Measurements from ENCODE around the gene PDZD7.

PDZD7 gene

GRCh38 chr10:101028446-101029337, 2.2 kb downstream of the PDZD7 start:
- peak; percentile 84 for DNase-seq (ENCODE audit: low read depth)
- no peak overlapping the region for H3K4me3 ChIP-seq (ENCODE audit: low read depth, low read length)
- TF ChIP-seq MYC (IDR thresholded peaks at IDR 0.05; ENCODE audit: low read depth, low read length) (no peak), POLR2A (IDR thresholded peaks at IDR 0.05; ENCODE audit: extremely low read depth, insufficient read length) (no peak), CTCF (IDR thresholded peaks at IDR 0.05; ENCODE audit: low read depth, low read length) (no peak), MAX (IDR thresholded peaks at IDR 0.05; ENCODE audit: low read depth, low read length) (no peak)

GRCh38 chr10:101027106-101027720, 3.7 kb downstream of the PDZD7 start:
- H3K4me3 ChIP-seq (ENCODE audit: low read depth, low read length): no peak overlapping the region
- peak; percentile 42 for DNase-seq (ENCODE audit: low read depth)
- TF ChIP-seq POLR2A (IDR thresholded peaks at IDR 0.05; ENCODE audit: extremely low read depth, insufficient read length): no peak
- no peak for TF ChIP-seq CTCF (IDR thresholded peaks at IDR 0.05; ENCODE audit: low read depth, low read length)
- TF ChIP-seq MYC (IDR thresholded peaks at IDR 0.05; ENCODE audit: low read depth, low read length): no peak
- TF ChIP-seq MAX (IDR thresholded peaks at IDR 0.05; ENCODE audit: low read depth, low read length): no peak

GRCh38 chr10:101022967-101023705, 7.8 kb downstream of the PDZD7 start:
- no peak overlapping the region for H3K4me3 ChIP-seq (ENCODE audit: low read depth, low read length)
- TF ChIP-seq POLR2A (IDR thresholded peaks at IDR 0.05; ENCODE audit: extremely low read depth, insufficient read length) (no peak), CTCF (IDR thresholded peaks at IDR 0.05; ENCODE audit: low read depth, low read length) (no peak), MYC (IDR thresholded peaks at IDR 0.05; ENCODE audit: low read depth, low read length) (no peak), MAX (IDR thresholded peaks at IDR 0.05; ENCODE audit: low read depth, low read length) (no peak)
- DNase-seq (ENCODE audit: low read depth): no peak

GRCh38 chr10:101021692-101022251, 9.2 kb downstream of the PDZD7 start:
- no peak for DNase-seq (ENCODE audit: low read depth)
- TF ChIP-seq MAX (IDR thresholded peaks at IDR 0.05; ENCODE audit: low read depth, low read length) (no peak), CTCF (IDR thresholded peaks at IDR 0.05; ENCODE audit: low read depth, low read length) (no peak), MYC (IDR thresholded peaks at IDR 0.05; ENCODE audit: low read depth, low read length) (no peak), POLR2A (IDR thresholded peaks at IDR 0.05; ENCODE audit: extremely low read depth, insufficient read length) (no peak)

GRCh38 chr10:101021239-101021638, 9.7 kb downstream of the PDZD7 start:
- no peak for DNase-seq (ENCODE audit: low read depth)
- TF ChIP-seq MAX (IDR thresholded peaks at IDR 0.05; ENCODE audit: low read depth, low read length) (no peak), CTCF (IDR thresholded peaks at IDR 0.05; ENCODE audit: low read depth, low read length) (no peak), POLR2A (IDR thresholded peaks at IDR 0.05; ENCODE audit: extremely low read depth, insufficient read length) (no peak)
- no peak overlapping the region for H3K4me3 ChIP-seq (ENCODE audit: low read depth, low read length)

More at GRCh38 chr10:101021692-101022251, 9.2 kb downstream of the PDZD7 start:
- H3K4me3 ChIP-seq (ENCODE audit: low read depth, low read length): no peak overlapping the region

Data from NB4 (cell line).